Measurements from ENCODE around the gene HAX1.
"Not testable (repeated sequence)": the region's sequence is repeated elsewhere in the genome, so short reads cannot be mapped to it uniquely, and the experiment has no call there.

Gene HAX1

GRCh38 chr1:154287591-154287990 lies 15.2 kb downstream of the HAX1 start:
- DNase-seq (ENCODE audit: low spot score) = not testable (repeated sequence)

GRCh38 chr1:154288661-154289060 lies 16.2 kb downstream of the HAX1 start:
- no peak for DNase-seq (ENCODE audit: low spot score)

- no peak for DNase-seq (ENCODE audit: low spot score)
Observed at GRCh38 chr1:154290921-154291320, 18.5 kb downstream of the HAX1 start.

DNA sequence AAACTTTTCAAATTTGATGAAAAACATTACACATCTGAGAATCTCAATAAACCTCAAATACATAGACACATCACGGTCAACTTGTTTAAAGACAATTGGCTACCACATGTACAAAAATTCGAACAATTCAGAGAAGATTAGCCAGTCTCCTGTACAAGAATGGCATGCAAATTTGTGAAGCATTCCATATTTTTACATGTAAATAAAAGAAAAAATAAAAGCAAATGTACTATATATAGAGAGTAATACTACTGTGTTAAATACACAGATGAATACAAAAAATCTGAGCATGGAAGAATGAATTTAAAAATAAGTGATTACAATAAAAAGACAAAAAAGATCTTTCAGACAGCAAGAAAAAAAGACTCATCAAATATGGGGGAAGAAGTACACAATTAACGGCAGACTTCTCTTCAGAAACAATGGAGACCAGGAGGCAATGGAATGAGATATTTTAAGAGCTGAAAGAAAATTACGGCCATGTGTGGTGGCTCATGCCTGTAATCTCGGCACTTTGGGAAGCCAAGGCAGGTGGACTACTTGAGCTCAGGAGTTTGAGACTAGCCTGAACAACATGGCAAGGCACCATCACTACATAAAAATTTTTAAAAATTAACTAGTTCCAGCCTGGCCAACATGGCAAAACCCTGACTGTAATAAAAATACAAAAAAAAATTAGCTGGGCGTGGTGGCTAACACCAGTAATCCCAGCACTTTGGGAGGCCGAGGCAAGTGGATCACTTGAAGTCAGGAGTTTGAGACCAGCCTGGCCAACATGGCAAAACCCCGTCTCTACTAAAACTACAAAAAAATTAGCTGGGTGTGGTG lies 23.2 kb downstream of the HAX1 start:
- DNase-seq (ENCODE audit: low spot score) = no peak

- no peak for DNase-seq (ENCODE audit: low spot score)
Observed at GRCh38 chr1:154301582-154301981, 29.2 kb downstream of the HAX1 start.

GRCh38 chr1:154304664-154305337 lies 32.4 kb downstream of the HAX1 start:
- DNase-seq (ENCODE audit: low spot score) = no peak

- DNase-seq (ENCODE audit: low spot score) = no peak
Observed at GRCh38 chr1:154306151-154306550, 33.7 kb downstream of the HAX1 start.

DNA sequence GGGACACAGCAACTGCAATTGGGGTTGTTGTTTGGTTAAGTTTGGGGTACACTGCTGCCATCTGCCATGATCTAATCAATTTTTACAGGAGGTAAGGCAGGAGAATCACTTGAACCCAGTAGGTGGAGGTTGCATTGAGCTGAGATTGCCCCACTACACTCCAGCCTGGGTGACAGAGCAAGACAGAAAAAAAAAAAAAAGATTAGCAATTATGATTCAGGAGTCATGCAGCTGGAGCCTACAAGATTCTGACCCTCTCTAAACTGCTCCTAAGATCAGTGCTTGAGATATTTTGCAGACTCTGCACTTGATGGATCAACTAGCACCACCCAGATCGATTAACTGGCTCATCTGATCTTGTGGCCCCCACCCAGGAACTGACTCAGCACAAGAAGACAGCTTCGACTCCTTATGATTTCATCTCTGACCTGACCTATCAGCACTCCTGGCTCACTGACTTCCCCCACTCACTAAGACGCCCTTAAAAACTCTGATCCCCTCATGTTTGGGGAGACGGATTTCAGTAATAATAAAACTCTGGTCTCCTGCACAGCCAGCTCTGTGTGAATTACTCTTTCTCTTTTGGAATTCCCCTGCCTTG lies 35.3 kb downstream of the HAX1 start:
- not testable (repeated sequence) for DNase-seq (ENCODE audit: low spot score)

- not testable (repeated sequence) for DNase-seq (ENCODE audit: low spot score)
Observed at GRCh38 chr1:154309136-154309535, 36.7 kb downstream of the HAX1 start.

GRCh38 chr1:154312229-154313065 lies 40.0 kb downstream of the HAX1 start:
- DNase-seq (ENCODE audit: low spot score) = not testable (repeated sequence)

GRCh38 chr1:154313066-154313356 lies 40.6 kb downstream of the HAX1 start:
- DNase-seq (ENCODE audit: low spot score) = no peak

DNA sequence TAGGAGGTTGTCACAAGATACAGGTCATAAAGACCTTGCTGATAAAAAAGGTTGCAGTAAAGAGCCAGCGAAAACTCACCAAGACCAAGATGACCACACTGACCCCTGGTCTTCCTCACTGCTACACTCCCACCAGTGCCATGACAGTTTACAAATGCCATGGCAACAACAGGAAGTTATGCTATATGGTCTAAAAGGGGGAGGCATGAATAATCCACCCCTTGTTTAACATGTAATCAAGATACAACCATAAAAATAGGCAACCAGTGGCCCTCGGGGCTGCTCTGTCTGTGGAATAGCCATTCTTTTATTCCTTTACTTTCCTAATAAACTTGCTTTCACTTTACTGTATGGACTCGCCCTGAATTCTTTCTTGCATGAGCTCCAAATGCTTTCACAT lies 41.8 kb downstream of the HAX1 start:
- not testable (repeated sequence) for DNase-seq (ENCODE audit: low spot score)

DNA sequence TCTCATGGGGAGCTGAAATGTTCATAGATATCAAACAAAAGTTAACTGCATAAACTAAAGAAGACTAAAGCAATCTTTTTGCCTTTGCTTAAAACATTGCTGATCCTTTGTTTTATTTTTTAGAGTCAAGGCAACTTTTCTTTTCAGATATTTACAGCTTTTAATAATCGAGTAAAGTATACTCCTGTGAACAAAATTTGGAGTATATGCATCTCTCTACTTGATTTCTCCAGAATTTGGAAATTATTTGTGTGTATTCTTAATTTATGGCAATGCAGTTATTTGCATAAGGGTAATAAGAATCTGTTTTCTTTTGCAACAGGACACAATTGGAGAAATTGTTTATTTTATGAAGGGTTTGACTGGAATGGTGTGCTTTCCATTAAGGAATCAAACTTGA lies 44.3 kb downstream of the HAX1 start:
- no peak for DNase-seq (ENCODE audit: low spot score)

- no peak for DNase-seq (ENCODE audit: low spot score)
Observed at GRCh38 chr1:154318386-154318785, 46.0 kb downstream of the HAX1 start.

DNA sequence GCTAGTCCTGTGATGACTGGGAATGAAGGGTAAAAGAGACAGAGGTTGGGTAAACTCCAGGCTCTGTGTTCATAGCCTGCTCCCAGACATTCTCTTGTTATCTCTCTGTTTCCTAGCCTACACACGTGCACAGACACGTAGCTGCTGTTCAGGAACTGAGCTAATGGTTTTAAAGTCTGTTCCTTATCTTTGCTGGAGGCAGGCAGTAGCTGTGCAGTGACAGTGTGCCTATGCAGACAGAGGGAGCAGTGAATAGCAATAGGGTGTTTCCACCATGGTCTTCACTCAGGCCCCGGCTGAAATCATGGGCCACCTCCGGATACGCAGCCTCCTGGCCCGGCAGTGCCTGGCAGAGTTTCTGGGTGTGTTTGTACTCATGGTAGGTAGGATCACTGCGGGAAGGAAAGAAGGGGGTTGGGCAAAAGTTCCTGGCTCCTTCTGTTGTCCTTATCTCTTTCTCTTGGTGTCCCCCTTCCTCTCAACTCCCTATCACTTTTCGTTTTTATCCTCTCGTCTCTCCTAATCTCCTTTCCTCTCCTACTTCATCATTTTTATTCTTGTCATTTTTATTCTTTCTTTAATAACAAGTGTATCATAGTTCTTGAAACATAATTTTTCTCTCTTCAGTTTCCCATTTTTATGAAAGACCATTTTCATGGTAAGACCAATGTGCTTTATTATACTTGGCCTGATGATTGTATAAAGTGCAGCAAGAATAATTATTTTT lies 48.6 kb downstream of the HAX1 start, which contains the start of gene AQP10:
TSS of gene AQP10 (plus strand) at position 212 of the 727 bp plus-strand sequence. CDS start at position 275, 63 bp downstream.
- DNase-seq (ENCODE audit: low spot score) = no peak

DNA sequence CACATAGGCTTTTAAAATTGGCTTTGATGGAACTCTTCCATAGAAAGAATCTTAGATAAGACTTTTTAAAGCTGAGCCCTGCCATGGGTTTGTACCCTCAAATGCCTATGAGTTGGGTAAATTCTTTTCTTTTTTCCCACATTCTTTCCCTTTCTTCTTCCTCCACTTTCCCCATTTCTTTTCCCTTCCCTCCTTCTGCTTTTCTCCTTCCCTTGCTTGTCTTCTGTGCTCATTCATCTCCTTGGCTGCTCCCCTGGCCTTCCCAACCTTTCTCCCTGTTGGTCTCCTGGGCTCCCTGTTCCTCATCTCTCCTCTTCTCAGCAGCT lies 49.1 kb downstream of the HAX1 start:
- DNase-seq (ENCODE audit: low spot score) = not testable (repeated sequence)

GRCh38 chr1:154323493-154323892 lies 51.1 kb downstream of the HAX1 start:
- DNase-seq (ENCODE audit: low spot score) = no peak

DNA sequence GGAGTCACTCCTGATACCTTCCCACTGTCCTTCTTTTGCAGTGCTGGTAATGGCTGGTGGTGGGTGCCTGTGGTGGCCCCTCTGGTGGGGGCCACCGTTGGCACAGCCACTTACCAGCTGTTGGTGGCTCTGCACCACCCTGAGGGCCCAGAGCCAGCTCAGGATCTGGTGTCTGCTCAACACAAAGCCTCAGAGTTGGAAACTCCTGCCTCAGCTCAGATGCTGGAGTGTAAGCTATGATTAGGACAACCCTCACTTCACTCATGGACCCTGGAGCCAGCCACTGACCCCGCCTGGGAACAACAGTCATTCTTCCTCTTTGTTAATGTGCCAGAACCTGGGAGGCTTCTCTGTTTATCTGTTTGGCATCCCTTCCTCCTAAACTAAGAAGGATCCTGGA lies 51.8 kb downstream of the HAX1 start:
- no peak for DNase-seq (ENCODE audit: low spot score)

- DNase-seq (ENCODE audit: low spot score) = peak; percentile 51
Observed at GRCh38 chr1:154324669-154325582, 52.5 kb downstream of the HAX1 start, which contains the start of gene ATP8B2. Gene ATP8B2, plus strand, starts transcription at chr1:154325525. Its CDS starts 2,617 bp downstream, at chr1:154328142.
